HG03135 (cell line): ENCODE data around the gene LRP1B.
"Not testable (repeated sequence)": the region's sequence is repeated elsewhere in the genome, so short reads cannot be mapped to it uniquely, and the experiment has no call there.

Experiments used
- ATAC-seq: cut with Tn5 transposase; IDR thresholded peaks from one replicate; pipeline ENCODE4 v1.9.1; 2021; ENCODE audit warnings: mild to moderate bottlenecking, moderate library complexity; ENCODE audit not compliant: unreplicated experiment

Gene LRP1B

DNA sequence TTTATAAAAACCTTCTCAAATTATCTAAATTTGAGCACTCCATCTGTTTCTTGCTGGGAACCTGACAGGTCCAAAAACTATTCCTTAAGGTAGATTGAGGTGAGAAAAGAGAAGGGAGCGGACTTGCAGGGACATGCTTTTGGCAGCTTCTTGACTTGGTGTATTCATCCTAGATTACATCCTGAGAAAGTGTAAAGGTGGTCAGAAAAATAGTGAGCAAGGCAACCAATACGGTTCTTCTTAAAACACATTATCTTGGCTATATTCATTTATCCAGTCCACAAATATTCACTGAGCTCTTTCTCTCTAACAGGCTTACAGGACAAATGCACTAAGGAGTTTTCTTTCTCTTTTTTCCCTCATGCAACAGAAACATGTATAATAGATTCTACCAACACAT, 230.0 kb downstream of the LRP1B start:
- ATAC-seq: no peak

- no peak for ATAC-seq
Measured at GRCh38 chr2:141899740-141900139, 231.1 kb downstream of the LRP1B start.

- ATAC-seq: no peak
Measured at GRCh38 chr2:141889788-141890187, 241.0 kb downstream of the LRP1B start.

GRCh38 chr2:141888987-141889555, 241.7 kb downstream of the LRP1B start:
- no peak for ATAC-seq

DNA sequence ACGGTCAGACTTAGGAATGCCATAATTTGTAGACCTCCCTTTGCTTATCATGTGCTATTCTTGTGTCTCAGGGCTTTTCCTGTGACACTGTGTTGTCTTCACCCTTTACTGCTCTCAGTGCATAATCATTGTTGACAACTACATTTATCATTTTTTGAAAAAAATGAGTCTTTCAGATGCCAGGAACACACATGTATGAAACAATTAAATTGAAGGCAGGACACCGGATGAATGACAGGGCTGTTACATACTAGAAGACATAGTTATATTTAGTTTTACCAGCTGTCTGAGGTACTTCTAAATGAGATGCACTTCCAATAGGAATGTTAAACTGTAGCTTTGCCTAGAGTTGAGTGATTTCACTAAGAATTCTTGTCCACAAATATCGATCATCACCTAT, 243.5 kb downstream of the LRP1B start:
- ATAC-seq: no peak

DNA sequence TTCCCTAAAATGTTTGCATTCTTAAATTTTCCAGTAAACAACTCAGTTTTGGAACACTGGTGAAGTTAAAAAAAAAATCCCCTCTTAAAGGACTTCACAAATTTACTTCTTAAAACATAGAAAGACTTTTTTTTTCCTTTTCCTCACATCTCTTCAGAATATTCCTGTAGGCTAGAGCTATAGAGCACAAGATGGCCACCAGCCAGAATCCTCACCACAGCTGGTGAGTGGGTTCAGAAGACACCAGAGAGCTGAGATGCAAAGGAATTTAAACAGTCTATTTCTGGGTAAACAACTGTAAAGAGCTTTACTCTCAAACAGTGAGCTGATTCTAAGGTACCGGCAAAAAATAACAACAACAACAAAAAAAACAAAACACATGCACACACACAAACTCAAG, 252.8 kb downstream of the LRP1B start:
- ATAC-seq: no peak

DNA sequence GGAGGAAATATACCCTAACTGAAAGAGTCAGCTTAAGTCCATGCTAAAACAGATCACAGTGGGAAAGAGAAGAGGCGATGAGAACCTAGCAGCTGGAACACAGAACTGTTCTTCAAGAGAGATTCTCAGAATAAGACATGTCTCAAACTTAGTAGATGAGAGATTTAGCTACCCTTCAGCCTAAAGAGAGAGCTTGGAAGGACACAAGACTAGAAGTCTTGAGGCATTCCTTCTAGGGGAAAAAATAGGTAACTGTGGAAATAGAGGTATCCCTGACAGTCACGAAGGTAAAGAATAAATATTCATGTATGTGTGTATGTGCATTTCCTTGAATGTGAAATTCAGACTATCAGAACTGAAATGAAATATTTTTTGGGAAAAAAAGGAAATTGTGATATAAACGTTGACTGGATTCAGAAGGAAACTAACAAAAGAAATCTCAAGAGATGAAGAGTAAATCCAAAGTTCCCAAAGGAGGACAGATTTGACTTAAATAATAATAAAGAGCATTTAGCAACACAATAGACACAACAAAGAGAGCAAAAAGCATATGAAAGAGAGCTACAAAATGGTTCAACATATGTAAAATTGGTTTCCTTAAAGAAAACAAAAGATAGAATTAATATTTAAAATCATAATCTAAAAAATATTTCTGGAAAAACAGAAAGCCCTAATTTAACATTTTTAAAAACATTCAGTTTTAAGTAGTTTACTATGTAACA, 258.7 kb downstream of the LRP1B start:
- ATAC-seq: no peak

DNA sequence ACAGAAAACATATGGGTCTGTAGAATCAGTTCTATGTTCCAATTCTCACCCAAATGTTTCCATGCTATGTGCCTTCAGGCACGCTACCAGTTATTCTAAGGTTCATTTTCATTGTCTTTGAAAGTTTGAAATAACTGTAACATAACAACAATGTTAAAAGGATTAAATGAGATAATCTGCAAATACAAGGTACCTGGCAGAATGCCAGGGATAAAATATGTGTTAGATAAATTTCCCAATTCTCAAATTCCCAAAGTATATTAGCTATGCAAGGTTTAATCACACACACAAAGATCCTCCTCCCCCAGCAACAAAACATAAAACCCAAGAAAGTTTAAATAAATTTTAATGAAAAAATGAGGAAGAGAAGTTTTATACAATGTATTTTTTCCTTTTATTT, 261.2 kb downstream of the LRP1B start:
- no peak for ATAC-seq

DNA sequence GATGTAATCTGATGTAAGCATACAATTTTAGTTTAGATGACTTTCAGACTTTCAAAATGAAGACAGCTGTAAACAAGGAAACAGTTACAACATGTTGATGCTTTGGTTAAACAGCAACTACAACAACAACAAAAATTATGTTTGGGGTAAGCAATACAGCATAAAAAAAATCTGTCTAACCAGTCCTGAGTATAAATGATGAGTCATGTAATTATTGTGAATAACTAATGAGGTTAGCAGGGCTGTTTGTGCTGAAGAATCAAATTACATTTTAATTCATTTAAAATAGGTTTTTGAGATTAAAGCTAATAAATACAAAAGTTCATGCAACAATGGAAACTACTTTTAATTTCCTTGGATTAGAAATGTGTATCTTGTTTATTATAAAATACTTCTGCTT, 266.9 kb downstream of the LRP1B start:
- no peak for ATAC-seq

GRCh38 chr2:141856215-141856919, 274.4 kb downstream of the LRP1B start:
- ATAC-seq: no peak

GRCh38 chr2:141848191-141848590, 282.6 kb downstream of the LRP1B start:
- ATAC-seq: no peak

- no peak for ATAC-seq
Measured at GRCh38 chr2:141844231-141844630, 286.6 kb downstream of the LRP1B start.

GRCh38 chr2:141835103-141835502, 295.7 kb downstream of the LRP1B start:
- no peak for ATAC-seq

GRCh38 chr2:141828761-141829160, 302.1 kb downstream of the LRP1B start:
- ATAC-seq: no peak

DNA sequence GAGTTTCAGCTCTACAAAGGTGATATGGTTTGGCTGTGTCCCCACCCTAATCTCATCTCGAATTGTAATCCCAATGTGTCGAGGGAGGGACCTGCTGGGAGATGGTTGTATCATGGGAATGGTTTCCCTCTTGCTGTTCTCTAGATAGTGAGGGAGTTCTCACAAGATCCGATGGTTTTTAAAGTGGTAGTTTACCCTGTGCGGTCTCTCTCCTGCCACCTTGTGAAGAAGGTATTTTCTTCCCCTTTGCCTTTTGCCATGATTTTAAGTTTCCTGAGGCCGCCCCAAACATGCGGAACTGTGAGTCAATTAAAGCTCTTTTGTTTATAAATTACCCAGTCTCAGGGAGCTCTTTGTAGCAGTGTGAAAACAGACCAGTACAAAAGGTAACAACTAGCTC, 306.0 kb downstream of the LRP1B start:
- no peak for ATAC-seq

DNA sequence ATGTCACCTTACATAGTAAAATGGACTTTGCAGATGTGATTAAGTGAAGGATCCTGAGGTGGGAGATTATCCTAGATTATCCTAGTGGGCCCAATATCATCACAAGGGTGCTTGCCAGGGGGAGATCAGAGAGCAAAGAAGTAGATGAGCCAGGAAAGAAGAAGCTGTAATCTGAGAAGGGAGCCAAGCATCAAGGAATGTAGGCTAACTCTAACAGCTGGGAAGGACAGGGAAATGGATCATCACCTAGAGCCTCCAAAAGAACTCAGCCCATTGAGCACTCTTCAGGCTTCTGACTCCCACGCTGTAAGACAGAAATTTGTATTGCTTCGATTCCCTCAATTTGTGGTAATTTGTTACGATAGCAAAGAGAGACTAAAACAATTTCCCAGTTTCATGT, 309.9 kb downstream of the LRP1B start:
- ATAC-seq: no peak

DNA sequence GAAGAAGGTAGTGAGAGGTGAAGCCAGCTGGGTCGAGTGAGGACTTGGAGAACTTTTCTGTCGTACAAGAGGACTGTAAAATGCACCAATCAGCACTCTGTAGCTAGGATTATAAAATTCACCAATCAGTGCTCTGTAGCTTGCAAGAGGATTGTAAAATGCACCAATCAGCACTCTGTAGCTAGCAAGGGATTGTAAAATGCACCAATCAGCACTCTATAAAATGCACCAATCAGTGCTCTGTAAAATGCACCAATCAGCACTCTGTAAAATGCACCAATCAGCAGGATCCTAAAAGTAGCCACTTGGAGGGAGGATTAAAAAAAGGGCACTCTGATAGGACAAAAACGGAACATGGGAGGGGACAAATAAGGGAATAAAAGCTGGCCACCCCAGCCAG, 315.5 kb downstream of the LRP1B start:
- not testable (repeated sequence) for ATAC-seq

DNA sequence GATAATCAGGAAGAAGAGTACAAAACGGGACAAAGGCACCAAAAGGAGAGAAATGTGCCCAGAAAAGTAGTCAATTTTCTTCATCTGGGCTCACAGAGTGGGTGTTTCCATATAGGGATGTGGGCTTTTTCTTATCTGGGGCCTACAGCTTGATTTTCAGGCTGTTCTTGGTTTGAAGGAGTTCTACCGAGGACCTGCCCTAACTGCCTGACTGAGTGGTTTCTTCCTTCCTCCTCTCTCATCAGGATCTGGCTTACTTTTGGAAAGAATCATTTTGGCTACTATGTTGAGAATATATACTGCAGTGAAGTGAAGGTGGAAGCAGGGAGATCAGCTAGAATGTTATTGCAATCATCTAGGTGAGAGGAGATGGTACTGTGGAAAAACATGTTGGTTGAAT, 316.7 kb downstream of the LRP1B start:
- no peak for ATAC-seq

DNA sequence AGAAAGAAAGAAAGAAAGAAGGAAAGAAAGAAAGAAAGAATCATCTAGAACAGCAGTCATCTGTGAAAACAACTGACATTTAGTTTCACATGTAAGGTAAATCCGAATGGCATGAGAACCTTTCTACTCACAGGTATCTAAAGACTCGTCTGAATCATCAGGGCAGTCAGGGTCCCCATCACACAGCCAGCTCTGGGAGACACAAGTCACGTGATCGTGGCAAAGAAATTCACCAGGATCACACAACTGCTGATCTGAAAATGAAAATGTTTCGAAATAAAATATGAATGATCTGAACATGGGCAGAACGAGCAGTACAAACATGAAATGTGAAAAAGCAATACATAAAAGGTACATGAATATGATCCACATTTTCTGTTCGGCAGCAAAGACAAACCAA, 320.7 kb downstream of the LRP1B start:
- ATAC-seq: no peak

DNA sequence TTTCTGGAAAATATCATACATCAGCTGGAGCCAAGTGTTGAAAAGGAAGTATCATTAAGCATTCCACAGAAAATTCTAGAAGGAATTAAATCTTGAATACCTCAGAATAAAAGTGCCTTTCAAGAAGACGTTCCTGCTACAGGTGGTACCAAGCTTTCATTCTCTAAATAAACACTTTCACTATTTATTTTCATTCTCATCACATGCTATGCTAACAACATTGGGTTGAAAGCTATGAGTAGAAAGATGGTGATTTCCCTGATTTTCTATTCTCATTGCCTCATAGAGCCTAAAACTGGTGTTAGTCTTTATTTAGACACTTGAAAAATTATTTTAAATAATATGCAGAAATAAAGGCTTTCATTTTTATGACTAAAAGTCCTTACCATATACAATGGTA, 324.7 kb downstream of the LRP1B start:
- no peak for ATAC-seq

GRCh38 chr2:141805302-141805701, 325.5 kb downstream of the LRP1B start:
- no peak for ATAC-seq

DNA sequence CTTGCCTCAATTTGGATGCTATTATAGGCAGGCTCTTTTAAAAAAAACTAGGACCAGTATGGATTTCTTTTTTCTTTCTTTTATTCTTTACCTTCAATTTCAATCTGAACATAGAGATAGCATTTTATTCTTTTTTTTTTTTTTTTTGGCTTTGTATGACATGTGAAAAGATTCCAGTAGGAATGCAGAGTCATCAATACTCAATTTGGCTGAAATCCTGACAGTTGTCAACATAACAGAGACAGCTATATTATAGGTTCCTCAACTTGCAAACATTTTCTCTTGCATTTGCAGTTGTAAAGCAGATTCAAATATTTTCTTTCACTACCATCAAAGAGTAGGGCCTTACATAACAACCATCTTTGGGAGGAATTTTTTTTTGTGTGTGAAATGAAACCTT, 334.4 kb downstream of the LRP1B start:
- no peak for ATAC-seq
